KMS-11 (cell line): ENCODE results near the gene GALNT17.

Experiments used
- H2AFZ ChIP-seq: fragments of 200-600 bp; sonication (generic); 2 replicates; pipeline ENCODE4 v1.6.1; 2016; ENCODE audit warnings: antibody characterized with exemption, mixed run types, low read depth
- H3K27ac ChIP-seq: fragments of 200-600 bp; sonication (generic); 2 replicates; pipeline ENCODE4 v1.6.1; 2016; ENCODE audit warnings: mild to moderate bottlenecking, mixed run types
- H3K27me3 ChIP-seq: fragments of 200-600 bp; sonication (generic); 2 replicates; pipeline ENCODE4 v1.6.1; 2017; ENCODE audit warnings: mild to moderate bottlenecking, low read depth, mixed run types, moderate library complexity; ENCODE audit not compliant: insufficient read depth
- H3K36me3 ChIP-seq: fragments of 200-600 bp; sonication (generic); 2 replicates; pipeline ENCODE4 v1.6.1; 2017; ENCODE audit warnings: mild to moderate bottlenecking, mixed run types; ENCODE audit not compliant: insufficient read depth
- H3K4me1 ChIP-seq: fragments of 200-600 bp; sonication (generic); 2 replicates; pipeline ENCODE4 v1.6.1; 2016; ENCODE audit warnings: mild to moderate bottlenecking, low read depth, mixed run types; ENCODE audit not compliant: poor library complexity, severe bottlenecking
- H3K4me2 ChIP-seq: fragments of 200-600 bp; sonication (generic); 2 replicates; pipeline ENCODE4 v1.7.0; 2016; ENCODE audit warnings: mild to moderate bottlenecking, mixed run types
- H3K4me3 ChIP-seq: fragments of 200-600 bp; sonication (generic); IDR thresholded peaks from 2 replicates; pipeline ENCODE4 v1.6.1; 2017; ENCODE audit warnings: low read depth, low read length, mixed read lengths; ENCODE audit not compliant: insufficient read depth
- H3K79me2 ChIP-seq: fragments of 200-600 bp; sonication (generic); 2 replicates; pipeline ENCODE4 v1.6.1; 2016; ENCODE audit warnings: low read depth, mixed run types; ENCODE audit not compliant: insufficient read depth
- H3K9ac ChIP-seq: fragments of 200-600 bp; sonication (generic); 2 replicates; pipeline ENCODE4 v1.6.1; 2016; ENCODE audit warnings: mild to moderate bottlenecking, mixed run types
- H4K20me1 ChIP-seq: fragments of 200-600 bp; sonication (generic); 2 replicates; pipeline ENCODE4 v1.6.1; 2016; ENCODE audit warnings: mild to moderate bottlenecking, mixed run types; ENCODE audit not compliant: insufficient read depth
- TF ChIP-seq, protein P1 (sequence below): fragments of 200-600 bp; sonication (generic); conservative IDR thresholded peaks from 2 replicates; pipeline ENCODE4 v1.6.1; 2017; ENCODE audit warnings: low read depth, mild to moderate bottlenecking, antibody characterized with exemption, low read length, moderate library complexity, mixed read lengths

Gene GALNT17

DNA sequence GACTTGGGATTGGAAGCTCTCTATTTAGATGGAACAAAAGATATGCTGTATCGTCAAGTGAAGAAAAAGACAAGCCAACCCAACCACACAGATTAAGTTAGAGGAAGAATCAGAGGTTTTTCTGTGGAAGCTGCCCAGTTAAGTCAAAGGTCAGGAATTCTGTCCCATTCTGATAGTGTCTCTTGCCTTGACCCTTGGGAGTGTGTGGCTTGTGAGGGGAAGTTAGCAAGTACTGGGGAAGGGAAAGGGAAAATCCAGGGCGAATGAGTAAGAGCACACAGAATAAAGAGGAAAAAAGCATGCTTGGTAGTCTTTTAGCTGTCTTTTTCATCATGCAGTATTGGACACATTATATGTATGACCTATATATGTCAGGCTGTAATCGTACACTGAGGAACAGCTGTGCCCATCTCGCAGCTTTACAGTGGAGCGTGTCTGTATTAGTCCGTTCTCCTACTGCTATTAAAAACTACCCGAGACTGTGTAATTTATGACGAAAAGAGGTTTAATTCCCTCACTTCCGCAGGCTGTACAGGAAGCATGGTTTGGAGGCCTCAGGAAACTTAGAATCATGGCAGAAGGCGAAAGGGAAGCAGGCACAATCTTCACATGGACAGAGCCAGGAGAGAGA lies 197.2 kb downstream of the GALNT17 start:
- Histone ChIP-seq H3K4me3 (no peak overlapping the region), H3K4me1 (no peaks in the 10 kb centered on the region), H3K27me3 (no peaks in the 10 kb centered on the region), H3K4me2 (no peak overlapping the region), H3K79me2 (no peaks in the 10 kb centered on the region), H3K36me3 (no peaks in the 10 kb centered on the region), H4K20me1 (no peaks in the 10 kb centered on the region), H2AFZ (no peak overlapping the region), H3K27ac (no peak overlapping the region), H3K9ac (no peak overlapping the region)
- TF ChIP-seq, protein P1, sequence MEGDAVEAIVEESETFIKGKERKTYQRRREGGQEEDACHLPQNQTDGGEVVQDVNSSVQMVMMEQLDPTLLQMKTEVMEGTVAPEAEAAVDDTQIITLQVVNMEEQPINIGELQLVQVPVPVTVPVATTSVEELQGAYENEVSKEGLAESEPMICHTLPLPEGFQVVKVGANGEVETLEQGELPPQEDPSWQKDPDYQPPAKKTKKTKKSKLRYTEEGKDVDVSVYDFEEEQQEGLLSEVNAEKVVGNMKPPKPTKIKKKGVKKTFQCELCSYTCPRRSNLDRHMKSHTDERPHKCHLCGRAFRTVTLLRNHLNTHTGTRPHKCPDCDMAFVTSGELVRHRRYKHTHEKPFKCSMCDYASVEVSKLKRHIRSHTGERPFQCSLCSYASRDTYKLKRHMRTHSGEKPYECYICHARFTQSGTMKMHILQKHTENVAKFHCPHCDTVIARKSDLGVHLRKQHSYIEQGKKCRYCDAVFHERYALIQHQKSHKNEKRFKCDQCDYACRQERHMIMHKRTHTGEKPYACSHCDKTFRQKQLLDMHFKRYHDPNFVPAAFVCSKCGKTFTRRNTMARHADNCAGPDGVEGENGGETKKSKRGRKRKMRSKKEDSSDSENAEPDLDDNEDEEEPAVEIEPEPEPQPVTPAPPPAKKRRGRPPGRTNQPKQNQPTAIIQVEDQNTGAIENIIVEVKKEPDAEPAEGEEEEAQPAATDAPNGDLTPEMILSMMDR, result no peak

DNA sequence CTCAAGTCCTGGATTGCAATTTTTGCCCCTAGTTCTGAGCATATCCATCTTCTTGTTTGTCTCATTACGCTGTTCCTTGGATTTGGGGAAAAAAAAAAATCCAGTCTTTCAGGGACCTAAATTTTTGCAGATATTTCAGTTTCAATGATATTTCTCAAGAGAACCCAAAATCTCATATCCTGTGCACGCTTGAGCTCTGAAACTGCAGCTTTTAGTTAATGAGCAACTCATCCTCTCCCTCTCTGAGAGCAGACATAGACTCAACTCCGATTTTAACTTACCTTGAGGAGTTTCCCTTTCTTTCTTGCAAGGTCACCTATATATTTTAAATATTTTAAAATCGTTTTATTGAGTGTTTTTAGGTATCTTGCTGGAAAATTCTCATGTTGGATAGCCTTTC lies 200.3 kb downstream of the GALNT17 start:
- Histone ChIP-seq H3K27me3 (no peaks in the 10 kb centered on the region), H3K27ac (no peak overlapping the region), H3K4me3 (no peak overlapping the region), H3K79me2 (no peaks in the 10 kb centered on the region), H3K36me3 (no peaks in the 10 kb centered on the region), H2AFZ (no peak overlapping the region), H3K9ac (no peak overlapping the region), H4K20me1 (no peaks in the 10 kb centered on the region), H3K4me1 (no peaks in the 10 kb centered on the region), H3K4me2 (no peak overlapping the region)
- TF ChIP-seq, protein P1, result no peak

DNA sequence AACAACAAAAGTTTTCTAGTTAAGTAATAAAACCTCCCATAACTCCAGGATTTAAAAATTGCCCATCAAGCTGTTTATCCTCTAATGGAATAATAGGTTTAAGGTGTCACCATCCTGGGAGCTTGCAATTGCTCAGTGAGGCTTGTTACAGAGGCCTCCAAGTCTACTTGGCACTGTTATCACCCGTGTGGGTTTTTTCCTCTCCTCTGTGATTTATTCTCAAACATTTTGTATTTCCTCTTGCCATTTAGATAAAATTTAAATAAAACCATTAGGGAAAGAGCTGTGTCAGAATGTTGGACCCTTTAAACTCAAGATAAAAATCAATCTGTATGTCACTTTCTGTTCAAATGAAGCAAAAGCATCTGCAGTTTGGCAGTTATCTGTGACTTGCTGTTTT lies 202.6 kb downstream of the GALNT17 start:
- no peaks in the 10 kb centered on the region for H3K79me2 ChIP-seq
- no peaks in the 10 kb centered on the region for H4K20me1 ChIP-seq
- no peak overlapping the region for H2AFZ ChIP-seq
- no peak overlapping the region for H3K9ac ChIP-seq
- H3K27ac ChIP-seq, result no peak overlapping the region
- H3K36me3 ChIP-seq, result no peaks in the 10 kb centered on the region
- no peaks in the 10 kb centered on the region for H3K27me3 ChIP-seq
- no peaks in the 10 kb centered on the region for H3K4me1 ChIP-seq
- no peak overlapping the region for H3K4me2 ChIP-seq
- TF ChIP-seq, protein P1, result no peak
- H3K4me3 ChIP-seq, result no peak overlapping the region

DNA sequence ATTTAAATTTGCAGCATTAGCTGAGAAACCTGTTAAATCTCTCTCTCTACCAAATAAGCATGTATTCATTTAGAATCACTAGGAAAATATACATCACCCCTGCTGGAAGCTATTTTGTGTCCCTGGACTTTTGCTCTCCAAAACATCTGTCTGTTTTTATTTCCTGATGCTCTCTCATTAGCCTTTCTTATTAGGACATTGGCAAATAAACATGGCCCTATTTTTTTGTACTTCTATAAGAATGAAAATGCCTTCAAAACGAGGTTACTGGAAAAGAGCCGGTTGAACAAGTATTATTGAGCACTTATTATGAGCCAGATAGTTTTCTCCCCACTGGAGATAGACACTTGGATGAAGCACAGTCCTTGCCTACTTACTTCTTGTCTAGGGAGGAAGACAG lies 206.9 kb downstream of the GALNT17 start:
- TF ChIP-seq, protein P1, result no peak
- H3K36me3 ChIP-seq, result no peaks in the 10 kb centered on the region
- H3K4me1 ChIP-seq, result no peaks in the 10 kb centered on the region
- no peak overlapping the region for H3K9ac ChIP-seq
- no peak overlapping the region for H3K4me3 ChIP-seq
- H3K27me3 ChIP-seq, result no peaks in the 10 kb centered on the region
- H4K20me1 ChIP-seq, result no peaks in the 10 kb centered on the region
- no peak overlapping the region for H2AFZ ChIP-seq
- no peaks in the 10 kb centered on the region for H3K79me2 ChIP-seq
- no peak overlapping the region for H3K27ac ChIP-seq
- no peak overlapping the region for H3K4me2 ChIP-seq
